HL-60/S4 (cell line): ENCODE data around the gene AIG1.
"Not testable (repeated sequence)": the region's sequence is repeated elsewhere in the genome, so short reads cannot be mapped to it uniquely, and the experiment has no call there.

Experiments used
- in situ Hi-C: fragments of 300-500 bp; cut with MboI; formaldehyde crosslinking; loops from 2 replicates; pipeline ENCODE4 v1.14.3; 2022; ENCODE audit warnings: low sequenced_read_pairs

Gene AIG1

DNA sequence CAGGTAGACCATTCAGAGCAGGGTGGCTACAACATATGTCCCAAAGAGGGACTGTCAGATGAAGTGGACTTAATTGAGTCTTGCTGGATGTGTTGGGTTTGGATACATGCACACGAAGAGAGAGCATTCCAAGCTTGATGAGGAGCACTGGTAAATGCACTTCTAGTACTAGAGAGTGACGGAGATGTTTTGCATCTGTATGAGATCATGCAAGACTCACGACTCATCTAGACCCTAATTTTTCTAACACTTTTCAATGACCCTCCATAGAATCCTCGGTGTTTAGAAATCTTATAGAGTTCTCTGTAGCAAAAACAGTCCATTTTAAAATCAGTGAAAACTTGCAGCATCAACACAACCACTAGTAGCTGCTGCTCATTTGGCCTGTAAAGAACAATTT lies 4.8 kb upstream of the AIG1 start:
- in situ Hi-C loops: no loop called here

DNA sequence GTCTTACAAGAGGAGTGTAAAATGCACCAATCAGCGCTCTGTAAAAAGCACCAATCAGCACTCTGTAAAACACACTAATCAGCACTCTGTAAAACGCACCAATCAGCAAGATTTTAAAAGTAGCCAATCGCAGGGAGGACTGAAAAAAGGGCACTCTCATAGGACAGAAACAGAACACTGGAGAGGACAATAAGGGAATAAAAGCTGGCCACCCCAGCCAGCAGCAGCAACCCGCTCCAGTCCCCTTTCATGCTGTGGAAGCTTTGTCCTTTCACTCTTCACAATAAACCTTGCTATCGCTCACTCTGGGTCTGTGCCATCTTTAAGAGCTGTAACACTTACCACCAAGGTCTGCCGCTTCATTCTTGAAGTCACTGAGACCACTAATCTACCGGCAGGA lies 1.7 kb upstream of the AIG1 start:
- in situ Hi-C loops: no loop called here

DNA sequence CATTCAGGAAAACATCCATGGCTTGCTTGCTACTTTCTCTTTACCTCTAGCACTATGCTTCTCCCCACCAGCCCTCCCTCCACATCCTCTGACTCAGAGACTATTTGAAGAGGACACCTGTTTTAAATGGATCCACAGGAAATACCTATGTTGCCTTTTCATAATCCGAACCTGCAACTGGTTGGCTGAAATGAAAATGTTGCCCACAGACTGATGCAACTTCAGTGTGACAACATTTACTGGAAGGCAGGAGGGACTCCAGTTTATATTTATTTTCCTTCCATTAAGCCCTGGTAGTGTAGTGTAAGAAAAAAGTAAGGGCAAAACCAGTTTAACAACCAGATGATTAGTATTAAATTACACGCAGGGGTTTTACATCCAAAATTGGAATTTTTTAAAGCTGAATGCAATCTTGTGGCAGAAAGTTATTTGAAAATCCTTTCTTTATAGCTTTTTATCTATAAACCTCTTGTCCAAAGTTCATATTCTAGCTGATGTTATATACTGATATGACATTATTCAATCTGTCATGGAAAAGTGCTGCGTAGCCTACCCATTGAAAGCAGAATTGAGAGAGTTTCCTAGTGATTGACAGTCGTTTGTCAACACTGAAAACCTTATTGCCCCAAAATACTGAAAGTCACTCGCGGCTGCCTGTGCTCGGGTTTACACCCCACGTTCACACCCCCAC lies 881 bp upstream of the AIG1 start:
- in situ Hi-C loops: no loop called here

DNA sequence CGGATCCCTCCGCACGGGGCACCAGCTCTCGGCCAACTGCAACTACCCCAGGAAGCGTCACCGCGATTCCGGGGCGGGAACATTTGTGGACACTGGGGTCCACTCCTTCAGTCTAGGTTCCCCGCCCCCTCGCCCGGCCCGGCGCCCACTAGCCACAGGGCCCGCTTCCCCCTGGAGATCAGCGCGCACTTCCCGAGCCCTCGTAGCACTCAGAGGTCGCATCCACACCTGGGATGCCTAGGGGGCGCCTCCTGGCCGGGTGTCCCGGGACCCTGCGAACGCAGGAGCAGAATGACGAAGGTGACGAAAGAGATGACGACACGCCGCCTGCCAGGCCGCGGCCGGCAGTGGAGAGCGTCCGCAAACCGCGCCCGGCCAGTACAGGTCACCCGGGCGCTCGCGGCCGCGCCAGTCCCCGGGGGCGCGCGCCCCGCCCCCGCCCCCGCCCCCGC lies 309 bp upstream of the AIG1 start:
- in situ Hi-C loops: no loop called here

DNA sequence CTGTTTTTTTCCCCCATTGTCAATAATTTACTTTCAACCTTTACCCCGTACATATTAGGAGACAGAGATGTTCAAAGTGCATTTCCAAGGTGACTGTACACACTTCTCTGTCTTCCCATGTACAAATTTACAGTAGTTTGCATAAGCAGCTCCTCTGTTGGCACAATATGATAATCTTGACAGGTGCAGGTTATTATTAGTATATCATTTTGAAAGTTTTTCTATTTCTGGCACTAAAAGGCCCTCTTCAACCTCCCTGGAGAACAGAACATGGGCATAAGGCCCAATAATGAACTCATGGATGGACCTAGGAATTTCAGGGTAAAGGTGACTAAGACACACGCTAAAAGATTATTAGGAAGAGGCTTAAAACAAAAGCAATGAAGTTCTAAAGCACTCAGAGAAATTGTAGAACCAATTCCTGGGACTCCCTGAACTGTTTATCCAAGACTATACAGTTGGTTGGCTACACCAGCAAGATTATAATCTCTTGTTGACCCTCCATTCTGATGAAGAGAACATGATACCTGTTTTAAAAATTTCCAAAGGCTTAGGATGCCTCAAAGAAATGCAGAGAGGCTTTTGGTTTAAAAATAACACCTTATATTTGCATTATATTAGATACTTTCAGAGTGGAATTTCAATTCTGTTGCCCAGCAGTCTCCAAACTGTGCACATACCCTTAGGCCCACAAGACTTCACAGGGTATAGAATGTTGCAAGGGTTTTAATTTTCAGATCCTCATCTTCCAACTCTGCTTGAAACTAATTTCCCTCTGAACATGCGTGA lies 1.1 kb downstream of the AIG1 start:
- in situ Hi-C loops: no loop called here

DNA sequence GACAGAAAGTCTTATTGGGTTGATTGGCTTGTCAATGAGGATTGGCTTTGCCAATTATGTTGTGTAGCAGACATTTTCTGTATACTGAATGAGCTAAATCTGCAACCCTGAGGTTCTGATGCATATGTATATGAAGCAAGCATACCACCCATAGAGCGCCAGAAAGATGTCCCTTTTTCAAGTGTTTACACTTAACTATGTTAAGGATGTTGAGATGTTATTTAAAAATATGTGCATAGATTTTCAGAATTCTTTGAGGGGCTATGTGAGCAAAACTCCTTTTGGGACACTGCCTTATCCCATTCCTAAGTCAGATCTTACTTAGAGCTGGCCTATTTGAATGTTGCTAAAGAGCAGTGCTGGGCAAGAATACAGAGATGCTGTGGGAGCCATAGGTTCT lies 1.9 kb downstream of the AIG1 start:
- in situ Hi-C loops: no loop called here

DNA sequence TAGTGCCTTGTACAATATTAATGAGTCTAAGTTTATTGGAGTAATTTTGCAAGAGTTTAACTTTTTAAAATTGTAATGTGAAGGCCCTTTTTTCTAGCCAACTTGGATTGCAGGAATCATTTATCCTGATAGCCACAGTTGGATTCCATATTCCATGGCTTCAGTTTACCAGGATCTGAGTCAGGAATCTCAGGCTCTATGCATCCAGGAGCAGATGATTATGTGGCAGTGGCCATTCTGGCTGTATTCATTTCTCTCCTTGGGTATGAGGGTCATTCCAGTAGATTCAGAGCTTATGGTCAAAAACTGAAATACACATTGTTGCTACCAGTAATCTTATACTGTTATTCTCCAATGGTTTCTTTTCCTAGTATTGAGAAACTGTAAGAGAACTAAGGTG lies 2.9 kb downstream of the AIG1 start:
- in situ Hi-C loops: no loop called here

DNA sequence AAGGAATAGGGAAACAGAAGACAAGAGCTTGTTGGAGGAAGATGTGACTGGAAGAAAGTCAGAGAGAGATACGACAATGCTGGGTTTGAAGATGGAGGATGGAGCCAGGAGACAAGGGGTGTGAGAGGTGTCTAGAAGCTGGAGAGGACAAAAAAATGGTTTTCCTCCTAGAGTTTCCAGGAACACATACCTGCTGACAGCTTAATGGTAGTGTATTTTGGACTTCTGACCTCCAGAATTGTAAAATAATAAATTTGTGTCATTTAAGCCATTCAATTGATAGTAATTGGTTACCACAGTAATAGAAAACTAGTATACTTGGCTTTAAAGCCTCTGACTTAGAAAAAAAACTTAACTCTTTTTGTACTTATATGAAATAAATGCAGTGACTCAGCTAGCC lies 3.6 kb downstream of the AIG1 start:
- in situ Hi-C loops: no loop called here

DNA sequence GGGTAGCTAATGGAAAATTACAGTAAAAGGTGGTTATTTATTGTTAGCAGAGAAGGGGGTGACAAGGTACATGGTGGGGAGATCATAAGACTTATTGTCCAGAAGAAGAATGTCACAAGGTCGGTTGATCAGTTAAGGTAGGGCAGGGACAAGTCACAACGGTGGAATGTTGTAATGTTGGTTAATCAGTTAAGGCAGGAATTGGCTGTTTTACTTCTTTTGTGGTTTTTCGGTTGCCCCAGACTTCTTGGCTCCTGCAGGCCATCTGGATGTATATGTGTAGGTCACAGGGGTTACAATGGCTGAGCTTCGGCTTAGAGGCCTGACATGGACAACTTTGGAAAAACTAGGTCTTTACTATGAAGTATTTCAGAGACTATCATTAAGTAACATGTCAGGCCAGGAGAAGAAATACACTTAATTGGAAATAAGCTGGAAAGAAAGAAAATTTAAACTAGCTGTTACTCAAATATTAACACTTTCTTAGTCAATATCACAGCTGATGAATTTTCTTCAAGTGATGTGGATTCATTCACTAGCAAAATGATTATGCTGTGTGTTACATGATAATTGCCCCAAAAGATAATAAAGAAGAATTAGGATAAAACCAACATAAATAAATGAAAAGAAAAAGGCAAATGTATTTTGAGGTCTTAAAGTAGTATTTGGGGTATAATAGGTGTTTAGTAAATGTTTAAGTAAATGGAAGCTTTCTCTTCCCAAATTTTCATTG lies 4.4 kb downstream of the AIG1 start:
- in situ Hi-C loops: no loop called here

DNA sequence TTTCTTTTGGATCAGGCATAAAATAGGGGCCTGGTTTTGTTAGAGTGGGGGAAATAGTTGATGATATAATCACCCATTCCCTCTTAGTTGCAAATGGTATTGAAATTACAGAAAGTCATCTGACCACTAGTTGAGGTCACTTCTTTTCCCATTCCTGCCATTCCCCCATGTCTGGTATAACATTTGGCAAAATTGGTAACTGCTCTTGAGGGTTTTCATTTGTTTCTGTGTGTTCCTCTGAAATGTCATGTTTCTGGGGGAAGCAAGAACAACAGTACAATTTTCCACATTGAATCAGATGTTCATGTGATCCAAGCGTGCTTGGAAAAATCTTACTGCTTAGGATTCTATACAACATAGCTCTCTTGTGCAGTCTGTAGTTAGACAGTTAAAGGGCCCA lies 7.3 kb downstream of the AIG1 start:
- in situ Hi-C loops: no loop called here

DNA sequence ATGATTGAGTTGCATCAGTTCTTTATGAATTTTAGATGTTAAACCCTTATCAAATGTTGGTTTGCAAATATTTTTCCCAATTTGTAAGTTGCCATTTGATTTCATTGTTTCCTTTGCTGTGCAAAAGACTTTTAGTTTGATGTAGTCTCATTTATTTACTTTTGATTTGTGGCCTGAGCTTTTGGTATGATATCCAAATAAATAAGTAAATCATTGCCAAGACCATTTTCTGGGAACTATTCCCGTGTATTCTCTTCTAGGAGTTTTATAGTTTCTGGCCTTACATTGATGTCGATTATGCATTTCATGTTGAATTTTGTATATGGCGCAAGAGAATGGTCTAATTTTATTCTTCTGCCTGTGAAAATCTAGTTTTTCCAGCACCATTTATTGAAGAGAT lies 13.4 kb downstream of the AIG1 start:
- in situ Hi-C loops: no loop called here

DNA sequence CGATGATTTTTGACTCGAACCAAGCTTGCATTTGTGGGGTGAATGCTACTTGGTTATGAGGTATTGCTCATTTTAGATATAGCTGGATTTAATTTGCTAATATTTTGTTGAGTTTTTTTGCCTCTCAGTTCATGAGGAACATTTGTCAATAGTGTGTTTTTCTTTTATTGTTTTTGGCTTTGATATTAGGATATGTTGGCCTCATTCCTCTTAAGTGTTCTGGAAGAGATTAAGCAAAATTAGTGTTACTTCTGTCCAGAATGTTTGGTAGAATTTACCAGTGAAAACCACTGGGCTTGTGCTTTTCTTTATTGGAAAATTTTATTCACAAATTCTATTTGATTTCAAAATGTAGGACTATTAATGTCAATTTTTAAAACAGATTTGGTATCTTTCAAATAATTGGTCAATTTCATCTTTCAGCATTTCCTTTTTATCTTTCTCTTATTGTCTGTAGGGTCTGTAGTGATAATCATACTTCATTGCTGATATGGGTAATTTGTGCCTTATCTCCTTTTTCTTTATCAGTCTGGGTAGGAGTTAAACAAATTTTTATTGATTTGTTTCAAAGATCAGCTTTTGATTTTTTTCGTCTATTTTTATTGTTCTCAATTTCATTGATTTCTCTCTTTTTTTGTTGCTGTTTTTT lies 14.1 kb downstream of the AIG1 start:
- in situ Hi-C loops: no loop called here

DNA sequence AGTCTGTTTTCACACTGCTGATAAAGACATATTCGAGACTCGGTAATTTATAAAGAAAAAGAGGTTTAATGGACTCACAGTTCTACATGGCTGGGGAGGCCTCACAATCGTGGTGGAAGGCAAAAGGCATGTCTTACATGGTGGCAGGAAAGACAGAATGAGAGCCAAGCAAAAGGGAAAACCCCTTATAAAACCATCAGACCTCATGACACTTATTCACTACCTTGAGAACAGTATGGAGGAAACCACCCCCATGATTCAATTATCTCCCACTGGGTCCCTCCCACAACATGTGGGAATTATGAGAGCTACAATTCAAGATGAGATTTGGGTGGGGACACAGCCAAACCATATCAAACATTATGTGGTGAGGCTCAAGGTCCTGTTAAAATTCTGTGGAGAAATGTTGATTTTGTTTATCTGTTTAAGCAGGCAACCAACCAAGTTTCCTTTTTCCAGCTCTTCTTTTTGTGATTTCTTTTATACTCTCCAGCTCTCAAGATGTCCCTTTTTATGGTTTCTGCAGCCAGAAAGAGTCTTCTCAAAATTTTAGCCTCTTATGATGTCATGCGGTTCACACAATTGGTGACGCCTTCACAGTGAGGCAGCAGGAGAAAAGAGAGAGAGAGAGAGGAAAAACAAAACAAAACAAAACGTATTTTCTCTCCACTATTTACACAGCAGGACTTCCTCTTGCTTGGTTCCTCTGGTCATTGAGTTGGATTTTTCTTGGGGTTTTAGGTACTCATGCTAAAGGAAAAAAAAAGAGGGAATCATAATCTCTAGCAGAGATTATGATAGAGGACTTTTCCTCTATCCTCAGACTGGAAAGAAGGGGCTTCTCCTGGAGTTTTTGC lies 18.0 kb downstream of the AIG1 start:
- in situ Hi-C loops: no loop called here

DNA sequence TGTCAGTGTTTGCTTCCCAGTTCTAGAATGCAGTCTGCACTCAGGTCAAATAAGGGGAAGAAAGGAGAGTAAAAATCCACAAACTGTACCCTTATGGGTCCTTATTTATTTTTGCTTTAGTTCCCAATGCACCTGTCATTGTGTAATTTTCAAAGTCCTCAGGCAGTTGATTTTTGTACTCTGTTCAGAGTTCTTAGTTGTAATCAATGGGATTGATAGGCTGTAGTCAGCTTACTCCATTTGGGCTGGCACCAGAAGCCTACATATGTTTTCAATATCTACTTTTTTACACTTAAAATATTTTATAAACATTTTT lies 18.6 kb downstream of the AIG1 start:
- in situ Hi-C loops: no loop called here

DNA sequence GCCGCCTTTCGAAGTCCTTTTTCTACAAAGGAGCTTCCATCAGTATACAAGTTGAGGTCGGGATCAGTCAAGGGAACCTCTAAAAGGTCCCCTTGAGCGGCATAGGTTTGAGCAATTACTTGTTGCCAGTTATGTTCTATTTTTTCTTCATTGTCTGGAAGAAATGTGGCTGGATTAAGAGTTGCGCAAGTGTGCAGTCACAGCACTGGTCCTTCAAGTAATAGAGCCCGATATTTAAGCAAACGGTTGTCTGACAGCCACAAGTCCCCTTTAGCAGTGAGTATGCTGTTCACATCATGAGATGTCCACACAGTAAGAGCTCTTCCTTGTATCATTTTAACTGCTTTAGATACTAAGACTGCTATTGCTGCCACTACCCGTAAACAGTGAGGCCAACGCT lies 21.6 kb downstream of the AIG1 start:
- in situ Hi-C loops: not testable (repeated sequence)

DNA sequence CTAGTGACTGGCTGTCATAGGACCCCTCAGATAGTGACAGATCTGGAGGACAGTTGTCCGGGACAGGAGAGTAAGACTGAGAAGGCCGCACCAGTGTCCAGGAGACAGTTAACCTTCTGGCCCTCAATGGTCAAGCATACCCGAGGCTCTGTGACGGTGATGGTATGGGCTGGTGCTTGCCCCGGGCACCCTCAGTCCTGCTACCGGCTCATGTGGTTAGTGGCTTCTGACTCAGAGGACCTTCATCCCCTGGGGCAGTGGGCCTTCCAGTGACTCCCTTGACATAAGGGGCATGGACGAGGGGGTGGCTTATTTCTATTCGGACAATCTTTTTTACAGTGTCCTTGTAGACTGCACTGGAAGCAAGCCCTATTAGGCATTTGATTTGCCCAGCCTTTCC lies 23.3 kb downstream of the AIG1 start:
- in situ Hi-C loops: not testable (repeated sequence)

DNA sequence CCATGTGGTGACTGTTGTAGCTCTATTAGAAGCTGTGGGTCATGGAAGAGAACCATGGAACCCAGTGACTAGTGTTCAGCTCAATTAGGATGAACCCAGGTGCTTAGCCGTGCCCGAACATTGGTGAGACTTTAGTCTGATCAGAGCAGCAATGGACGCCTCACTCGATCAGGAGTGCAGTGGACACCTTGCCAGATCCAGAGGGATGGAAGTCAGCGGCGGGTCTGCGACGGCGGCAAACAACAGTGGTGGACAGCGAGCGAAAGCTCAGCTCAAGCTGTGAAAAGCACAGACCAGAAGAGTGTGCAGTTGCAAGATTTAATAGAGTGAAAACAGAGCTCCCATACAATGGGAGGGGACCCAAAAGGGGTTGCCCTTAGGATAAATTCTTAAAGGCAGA lies 26.6 kb downstream of the AIG1 start:
- in situ Hi-C loops: not testable (repeated sequence)

DNA sequence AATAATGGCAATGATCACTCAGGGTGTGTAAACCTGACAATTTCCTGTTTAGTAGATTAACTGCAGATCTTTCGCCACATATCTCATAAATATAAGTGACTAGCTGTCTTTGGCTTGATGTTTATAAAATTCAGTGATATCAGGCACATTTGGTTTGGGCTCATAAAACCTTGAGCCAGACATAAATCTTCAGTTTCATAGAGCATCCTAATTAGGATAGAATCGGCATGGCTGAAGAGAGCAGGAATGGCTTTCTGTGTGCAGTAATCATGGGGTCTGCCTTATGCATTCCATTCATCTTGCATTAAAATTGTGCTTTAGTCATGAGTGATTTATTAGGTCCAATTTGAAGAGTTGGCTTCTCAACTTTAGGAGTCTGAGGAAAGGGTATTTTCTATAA lies 27.2 kb downstream of the AIG1 start:
- in situ Hi-C loops: no loop called here

DNA sequence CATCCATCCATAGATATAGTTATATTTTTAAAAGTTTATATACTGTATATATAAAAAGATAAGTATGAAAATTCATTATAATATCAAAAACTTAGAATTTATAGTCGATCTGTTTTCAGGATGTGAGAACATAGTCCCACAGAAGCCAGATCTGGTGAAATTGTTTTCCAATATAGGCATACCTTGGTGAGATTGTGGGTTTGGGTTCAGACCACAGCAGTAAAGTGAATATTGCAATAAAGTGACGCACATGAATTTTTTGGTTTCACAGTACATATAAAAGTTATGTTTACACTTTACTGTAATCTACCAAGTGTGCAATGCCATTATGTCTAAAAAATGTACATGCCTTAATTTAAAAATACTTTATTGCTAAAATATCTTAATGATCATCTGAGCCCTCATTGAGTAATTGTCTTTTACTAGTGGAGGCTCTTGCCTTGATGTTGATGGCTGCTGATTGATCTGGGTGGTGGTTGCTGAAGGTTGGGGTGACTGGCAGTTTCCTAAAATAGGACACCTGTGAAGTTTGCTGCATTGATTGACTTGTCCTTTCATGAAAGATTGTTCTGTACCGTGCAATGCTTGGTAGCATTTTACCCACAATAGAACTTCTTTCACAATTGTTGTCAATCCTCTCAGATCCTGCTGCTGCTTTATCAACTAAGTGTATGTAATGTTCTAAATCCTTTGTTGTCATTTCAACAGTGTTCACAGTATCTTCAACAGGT lies 29.8 kb downstream of the AIG1 start:
- in situ Hi-C loops: no loop called here

DNA sequence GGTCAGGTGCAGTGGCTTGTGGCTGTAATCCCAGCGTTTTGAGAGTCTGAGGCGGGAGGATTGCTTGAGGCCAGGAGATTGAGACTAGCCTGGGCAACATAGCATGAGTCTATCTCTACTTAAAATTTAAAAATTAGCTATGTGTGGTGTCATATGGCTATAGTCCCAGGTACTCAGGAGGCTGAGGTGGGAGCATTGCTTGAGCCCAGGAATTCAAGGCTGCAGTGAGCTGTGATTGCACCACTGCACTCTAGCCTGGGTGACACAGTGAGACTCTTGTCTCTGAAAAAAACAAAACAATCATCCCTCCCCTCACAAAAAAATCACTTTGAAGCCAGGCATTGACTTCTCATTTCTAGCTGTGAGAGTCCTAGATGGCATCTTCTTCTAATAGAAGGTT lies 32.1 kb downstream of the AIG1 start:
- in situ Hi-C loops: no loop called here
